Heart right ventricle (tissue), 16 donors: ENCODE measurements around the gene ASIC5. TPM values are rescaled to one million over a fixed set of nuclear protein-coding genes. Genes with fewer than 3 reads are reported as not detected.

Source experiments
- ATAC-seq, 8 donors: fragments of 200-7000 bp; cut with Tn5 transposase; one replicate each; pipeline ENCODE4 v1.9.1; 2020; ENCODE audit warnings: mild to moderate bottlenecking in 8 of 8, moderate library complexity in 8 of 8, moderate number of reproducible peaks in 1 of 8
- DNase-seq, 2 donors: peaks; one replicate each; pipeline ENCODE4 v3.0.0-alpha.2; 2020
- H3K27ac ChIP-seq, 10 donors: fragments of 200-600 bp; sonication (generic) in 2 of 10; one replicate each; pipeline versions ENCODE4 v1.5.0 to v1.8.0; 2020 to 2022; ENCODE audit warnings: mild to moderate bottlenecking in 3 of 10
- H3K27me3 ChIP-seq, 7 donors: fragments of 200-600 bp; one replicate each; pipeline ENCODE4 v1.8.0; 2021 to 2022; ENCODE audit warnings: mild to moderate bottlenecking in 2 of 7
- H3K36me3 ChIP-seq, 9 donors: fragments of 200-600 bp; sonication (generic) in 1 of 9; one replicate each; pipeline versions ENCODE4 v1.5.0 to v1.8.0; 2020 to 2022; ENCODE audit warnings: mild to moderate bottlenecking in 2 of 9
- H3K4me1 ChIP-seq, 9 donors: fragments of 200-600 bp; sonication (generic) in 1 of 9; one replicate each; pipeline versions ENCODE4 v1.5.0 to v1.8.0; 2020 to 2022; ENCODE audit warnings: mild to moderate bottlenecking in 4 of 9
- H3K4me3 ChIP-seq, 10 donors: fragments of 200-600 bp; sonication (generic) in 2 of 10; one replicate each; pipeline versions ENCODE4 v1.5.0 to v1.8.0; 2020 to 2022; ENCODE audit warnings: mild to moderate bottlenecking in 7 of 10, moderate library complexity in 2 of 10
- H3K9me3 ChIP-seq, 11 donors: fragments of 200-600 bp in 10 of 11; sonication (generic) in 2 of 11; one replicate each; pipeline versions ENCODE4 v1.5.0 to v1.8.0; 2013 to 2022; ENCODE audit warnings: mild to moderate bottlenecking in 2 of 11, control low read depth in 1 of 11, moderate library complexity in 1 of 11
- CTCF ChIP-seq, 9 donors: fragments of 200-600 bp; sonication (generic) in 2 of 9; IDR thresholded peaks; one replicate each; pipeline versions ENCODE4 v1.5.0 to v1.8.0; 2021 to 2022; ENCODE audit warnings: antibody characterized with exemption in 9 of 9, mild to moderate bottlenecking in 5 of 9, moderate library complexity in 1 of 9
- WGBS, 2 donors: extraction: QIAGEN DNeasy Blood & Tissue Kit; methylation state at CpG; one replicate each; pipeline ENCODE4 v1.1.7; 2013; ENCODE audit warnings: inconsistent platforms in 1 of 2; 5-methylcytosine and 5-hydroxymethylcytosine counted together
- intact Hi-C, 10 donors: fragments of 100-400 bp; cut with DNase I; formaldehyde crosslinking; loops; one replicate each; pipeline versions ENCODE4 v1.11.1 to v1.14.2; 2022
- polyA plus RNA-seq, 2 donors: library from polyadenylated mRNA; stranded (reverse); fragments of 200-250 nt; gene quantifications; one replicate each; pipeline ENCODE4 v1.2.3, GENCODE V29; 2013
- total RNA-seq, 10 donors: library from RNA; stranded (reverse); fragmentation: NEBNext Ultra II Directional in 3 of 10; extraction: Animal tissue kit (Norgen Biotek cat#: 25700) in 3 of 10; gene quantifications; one replicate each; pipeline versions ENCODE4 v1.2.1 to v1.2.4, GENCODE V29; 2021 to 2023
- donor health status: Arrhythmogenic right ventricular cardiomyopathy.
- donor health status: ischemic (EF 13 %, LVEDD 7.1; RV severe dilation, severe dysfunction).
- donor health status: healthy with polysubstance abuse.
- donor health status: DM: no; HTN: yes; CAD: no.
- donor health status: DM: no; HTN: no; CAD: no.
- donor health status: ischemic (EF 25% LVEDD 6.9; RV normal size, moderate dysfunction).
- donor health status: ischemic (EF 25% LVEDD 5.7; RV mildly dilated, moderate dysfunction).
- donor health status: healthy.
- donor health status: DM: yes; HTN: yes; CAD: no.
- donor health status: Ischemic cardiomyopathy.
- donor health status: ischemic (EF 35%, LVEDD 5.7; RV mildly dilated, moderate dysfunction).
- donor health status: nonischemic (EF 11% LVEDD 7.7; RV severe dilation, severe dysfunction).
- donor health status: DM: yes; HTN: yes; CAD: no.
- donor health status: PGD.
- donor health status: ischemic (EF 29% LVEDD 5.4; RV normal size, mild dysfunction).
- donor health status: nonischemic (EF 23%, LVEDD 6.1; RV moderate dilation, normal function).

The ASIC5 gene
- total and polyA plus RNA-seq, 12 donors = not detected

GRCh38 chr4:155908187-155909139 is 42.4 kb upstream of the ASIC5 start:
- peaks cover 0 to 15% (median 0%) of the 10 kb centered on the region in 9 donors for H3K4me1 ChIP-seq
- ATAC-seq (no peak), DNase-seq (no peak)
- peaks cover 0 to 4% (median 0%) of the 10 kb centered on the region in 7 donors for H3K27me3 ChIP-seq
- WGBS, 2 donors = 89 to 96% methylated on average over 4 of the region's 4 CpGs
- H3K4me3 ChIP-seq = no peak overlapping the region
- intact Hi-C loops = no loop called here
- H3K9me3 ChIP-seq = no peaks in the 10 kb centered on the region
- no peak for TF ChIP-seq CTCF (IDR thresholded peaks at IDR 0.05)
- H3K27ac ChIP-seq = no peak overlapping the region
- no peaks in the 10 kb centered on the region for H3K36me3 ChIP-seq

- Histone ChIP-seq H3K9me3 (no peaks in the 10 kb centered on the region), H3K4me3 (no peak overlapping the region), H3K27me3 (peaks cover 0 to 4% (median 0%) of the 10 kb centered on the region in 7 donors), H3K36me3 (no peaks in the 10 kb centered on the region), H3K27ac (peak overlapping the region in 1 of 10 donors; percentile 39), H3K4me1 (peaks cover 0 to 15% (median 0%) of the 10 kb centered on the region in 9 donors)
- intact Hi-C loops = no loop called here
- 65 to 80% methylated on average over 1 of the region's 1 CpG for WGBS, 2 donors
- no peak for TF ChIP-seq CTCF (IDR thresholded peaks at IDR 0.05)
- ATAC-seq = no peak
- DNase-seq = no peak
Observed at GRCh38 chr4:155907556-155907955, 41.5 kb upstream of the ASIC5 start.

GRCh38 chr4:155906554-155907247 is 40.6 kb upstream of the ASIC5 start:
- no peak for TF ChIP-seq CTCF (IDR thresholded peaks at IDR 0.05)
- Histone ChIP-seq H3K27ac (peak overlapping the region in 1 of 10 donors; percentile 39), H3K27me3 (peaks cover 0 to 4% (median 0%) of the 10 kb centered on the region in 7 donors), H3K4me1 (peaks cover 0 to 15% (median 0%) of the 10 kb centered on the region in 9 donors), H3K36me3 (no peaks in the 10 kb centered on the region), H3K4me3 (no peak overlapping the region), H3K9me3 (no peaks in the 10 kb centered on the region)
- 69 to 71% methylated on average over 6 of the region's 6 CpGs for WGBS, 2 donors
- peak in 4 of 8 donors; percentile 11 to 55 (median 27) for ATAC-seq
- intact Hi-C loops = no loop called here
- peak in 1 of 2 donors; percentile 59 for DNase-seq

- H3K36me3 ChIP-seq = no peaks in the 10 kb centered on the region
- DNase-seq (no peak), ATAC-seq (no peak)
- H3K27ac ChIP-seq = no peak overlapping the region
- intact Hi-C loops = no loop called here
- H3K4me1 ChIP-seq = peaks cover 0 to 26% (median 0%) of the 10 kb centered on the region in 9 donors
- no peak overlapping the region for H3K4me3 ChIP-seq
- H3K27me3 ChIP-seq = no peaks in the 10 kb centered on the region
- no peaks in the 10 kb centered on the region for H3K9me3 ChIP-seq
- WGBS, 2 donors = 42 to 57% methylated on average over 3 of the region's 3 CpGs
- TF ChIP-seq CTCF (IDR thresholded peaks at IDR 0.05) = no peak
Observed at GRCh38 chr4:155904331-155904730, 38.3 kb upstream of the ASIC5 start.
